ENCODE results near the gene MIPOL1.

Gene MIPOL1

DNA sequence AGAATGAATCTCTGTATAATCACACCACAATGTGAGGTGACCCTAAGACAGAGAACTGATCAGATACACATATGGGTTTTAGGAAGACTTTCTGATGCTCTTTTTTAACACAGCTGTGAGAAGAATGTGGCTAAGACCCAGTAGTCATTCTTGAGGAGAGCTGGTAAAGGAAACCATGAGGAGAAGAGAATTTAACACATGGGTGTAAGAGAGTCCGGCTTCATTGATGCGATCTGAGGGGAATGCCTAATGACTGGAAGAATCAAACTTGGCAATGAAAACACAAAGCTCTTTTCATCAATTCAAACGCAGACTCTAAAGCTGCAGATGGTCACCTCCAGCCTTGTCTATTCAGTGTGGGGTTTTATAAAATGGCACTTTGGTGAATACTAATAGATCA lies 318.0 kb downstream of the MIPOL1 start:
- H3K9me3 ChIP-seq (ENCODE audit: control insufficient read depth, insufficient read depth, low read depth, low read length) = no peaks in the 10 kb centered on the region
- H3K27ac ChIP-seq (ENCODE audit: extremely low read depth, low read depth, low read length) = no peak overlapping the region
- no peaks in the 10 kb centered on the region for H3K36me3 ChIP-seq (ENCODE audit: control insufficient read depth in 2 of 2, insufficient read depth in 1 of 2, low read length in 2 of 2)
- no peak overlapping the region for H3K4me3 ChIP-seq (ENCODE audit: low read depth, low read length)
- CTCF ChIA-PET = no interaction called here
- POLR2A ChIA-PET = no interaction called here
- H3K4me1 ChIP-seq (ENCODE audit: control insufficient read depth, insufficient read depth, low read length) = no peaks in the 10 kb centered on the region
- TF ChIP-seq ZNF747 (tag by site-specific recombination; IDR thresholded peaks at IDR 0.05) (no peak), ZNF169 (tag by site-specific recombination; IDR thresholded peaks at IDR 0.05) (no peak), ZNF473 (tag by site-specific recombination; IDR thresholded peaks at IDR 0.05) (no peak), ZNF394 (tag by site-specific recombination; IDR thresholded peaks at IDR 0.05; ENCODE audit: borderline replicate concordance) (no peak), ZNF211 (tag by site-specific recombination; IDR thresholded peaks at IDR 0.05; ENCODE audit: low read depth) (no peak), ZFHX2 (tag by site-specific recombination; conservative IDR thresholded peaks at IDR 0.05) (no peak), ZNF10 (tag by site-specific recombination; IDR thresholded peaks at IDR 0.05) (no peak), ZNF324 (tag by site-specific recombination; IDR thresholded peaks at IDR 0.05) (no peak), ZNF629 (tag by site-specific recombination; IDR thresholded peaks at IDR 0.05) (no peak), MZF1 (tag by site-specific recombination; IDR thresholded peaks at IDR 0.05; ENCODE audit: borderline replicate concordance) (no peak), ZNF157 (tag by site-specific recombination; IDR thresholded peaks at IDR 0.05) (no peak)
- TF ChIP-seq, protein P1, sequence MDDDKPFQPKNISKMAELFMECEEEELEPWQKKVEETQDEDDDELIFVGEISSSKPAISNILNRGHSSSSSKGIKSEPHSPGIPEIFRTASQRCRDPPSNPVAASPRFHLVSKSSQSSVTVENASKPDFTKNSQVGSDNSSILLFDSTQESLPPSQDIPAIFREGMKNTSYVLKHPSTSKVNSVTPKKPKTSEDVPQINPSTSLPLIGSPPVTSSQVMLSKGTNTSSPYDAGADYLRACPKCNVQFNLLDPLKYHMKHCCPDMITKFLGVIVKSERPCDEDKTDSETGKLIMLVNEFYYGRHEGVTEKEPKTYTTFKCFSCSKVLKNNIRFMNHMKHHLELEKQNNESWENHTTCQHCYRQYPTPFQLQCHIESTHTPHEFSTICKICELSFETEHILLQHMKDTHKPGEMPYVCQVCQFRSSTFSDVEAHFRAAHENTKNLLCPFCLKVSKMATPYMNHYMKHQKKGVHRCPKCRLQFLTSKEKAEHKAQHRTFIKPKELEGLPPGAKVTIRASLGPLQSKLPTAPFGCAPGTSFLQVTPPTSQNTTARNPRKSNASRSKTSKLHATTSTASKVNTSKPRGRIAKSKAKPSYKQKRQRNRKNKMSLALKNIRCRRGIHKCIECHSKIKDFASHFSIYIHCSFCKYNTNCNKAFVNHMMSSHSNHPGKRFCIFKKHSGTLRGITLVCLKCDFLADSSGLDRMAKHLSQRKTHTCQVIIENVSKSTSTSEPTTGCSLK (tag by site-specific recombination; IDR thresholded peaks at IDR 0.05) = no peak

DNA sequence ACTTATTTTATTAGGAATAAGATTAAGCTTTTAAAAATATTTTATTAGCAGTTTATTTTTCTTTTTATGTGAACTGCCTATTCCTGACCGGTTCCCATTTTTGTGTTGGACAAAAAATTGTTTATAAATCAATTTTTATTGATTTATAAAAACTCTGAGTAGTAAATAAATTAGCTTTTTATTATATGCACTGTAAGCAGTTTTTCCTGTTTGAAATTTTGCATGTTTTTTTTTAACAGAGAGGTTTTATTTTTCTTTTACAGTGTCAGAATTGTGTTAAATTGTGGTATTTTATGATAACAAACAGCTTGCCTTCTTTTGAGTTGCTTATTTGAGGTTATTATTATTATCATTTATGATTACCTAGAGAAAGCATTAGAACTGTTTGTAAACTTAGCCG lies 329.3 kb downstream of the MIPOL1 start:
- Histone ChIP-seq H3K4me1 (ENCODE audit: control insufficient read depth, insufficient read depth, low read length) (no peaks in the 10 kb centered on the region), H3K27ac (ENCODE audit: extremely low read depth, low read depth, low read length) (no peak overlapping the region), H3K36me3 (ENCODE audit: control insufficient read depth in 2 of 2, insufficient read depth in 1 of 2, low read length in 2 of 2) (no peaks in the 10 kb centered on the region), H3K9me3 (ENCODE audit: control insufficient read depth, insufficient read depth, low read depth, low read length) (no peaks in the 10 kb centered on the region), H3K4me3 (ENCODE audit: low read depth, low read length) (no peak overlapping the region)
- ChIA-PET CTCF (interaction anchor here (0.6 kb wide), 1 partner anchor 281 kb away, joined by 3 read pairs; no protein-coding TSS in a partner anchor), POLR2A (no interaction called here)
- TF ChIP-seq TCF7L2 (IDR thresholded peaks at IDR 0.05; ENCODE audit: borderline replicate concordance, low read depth, low read length) (no peak), ZNF623 (tag by site-specific recombination; IDR thresholded peaks at IDR 0.05) (no peak), ZNF311 (tag by site-specific recombination; IDR thresholded peaks at IDR 0.05; ENCODE audit: borderline replicate concordance) (no peak), ZNF626 (tag by site-specific recombination; IDR thresholded peaks at IDR 0.05) (no peak), SALL2 (tag by site-specific recombination; IDR thresholded peaks at IDR 0.05; ENCODE audit: borderline replicate concordance) (no peak), REPIN1 (tag by site-specific recombination; IDR thresholded peaks at IDR 0.05; ENCODE audit: low read depth) (no peak), ZNF16 (tag by site-specific recombination; IDR thresholded peaks at IDR 0.05; ENCODE audit: low read depth) (no peak), ZNF10 (tag by site-specific recombination; IDR thresholded peaks at IDR 0.05) (no peak), YY2 (tag by site-specific recombination; IDR thresholded peaks at IDR 0.05) (no peak)
- TF ChIP-seq, protein P2, sequence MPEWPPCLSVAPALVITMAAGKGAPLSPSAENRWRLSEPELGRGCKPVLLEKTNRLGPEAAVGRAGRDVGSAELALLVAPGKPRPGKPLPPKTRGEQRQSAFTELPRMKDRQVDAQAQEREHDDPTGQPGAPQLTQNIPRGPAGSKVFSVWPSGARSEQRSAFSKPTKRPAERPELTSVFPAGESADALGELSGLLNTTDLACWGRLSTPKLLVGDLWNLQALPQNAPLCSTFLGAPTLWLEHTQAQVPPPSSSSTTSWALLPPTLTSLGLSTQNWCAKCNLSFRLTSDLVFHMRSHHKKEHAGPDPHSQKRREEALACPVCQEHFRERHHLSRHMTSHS (tag by site-specific recombination; IDR thresholded peaks at IDR 0.05) = no peak
- TF ChIP-seq, protein P3, sequence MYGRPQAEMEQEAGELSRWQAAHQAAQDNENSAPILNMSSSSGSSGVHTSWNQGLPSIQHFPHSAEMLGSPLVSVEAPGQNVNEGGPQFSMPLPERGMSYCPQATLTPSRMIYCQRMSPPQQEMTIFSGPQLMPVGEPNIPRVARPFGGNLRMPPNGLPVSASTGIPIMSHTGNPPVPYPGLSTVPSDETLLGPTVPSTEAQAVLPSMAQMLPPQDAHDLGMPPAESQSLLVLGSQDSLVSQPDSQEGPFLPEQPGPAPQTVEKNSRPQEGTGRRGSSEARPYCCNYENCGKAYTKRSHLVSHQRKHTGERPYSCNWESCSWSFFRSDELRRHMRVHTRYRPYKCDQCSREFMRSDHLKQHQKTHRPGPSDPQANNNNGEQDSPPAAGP (tag by site-specific recombination; IDR thresholded peaks at IDR 0.05) = no peak
- TF ChIP-seq, protein P4, sequence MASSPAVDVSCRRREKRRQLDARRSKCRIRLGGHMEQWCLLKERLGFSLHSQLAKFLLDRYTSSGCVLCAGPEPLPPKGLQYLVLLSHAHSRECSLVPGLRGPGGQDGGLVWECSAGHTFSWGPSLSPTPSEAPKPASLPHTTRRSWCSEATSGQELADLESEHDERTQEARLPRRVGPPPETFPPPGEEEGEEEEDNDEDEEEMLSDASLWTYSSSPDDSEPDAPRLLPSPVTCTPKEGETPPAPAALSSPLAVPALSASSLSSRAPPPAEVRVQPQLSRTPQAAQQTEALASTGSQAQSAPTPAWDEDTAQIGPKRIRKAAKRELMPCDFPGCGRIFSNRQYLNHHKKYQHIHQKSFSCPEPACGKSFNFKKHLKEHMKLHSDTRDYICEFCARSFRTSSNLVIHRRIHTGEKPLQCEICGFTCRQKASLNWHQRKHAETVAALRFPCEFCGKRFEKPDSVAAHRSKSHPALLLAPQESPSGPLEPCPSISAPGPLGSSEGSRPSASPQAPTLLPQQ (tag by site-specific recombination; IDR thresholded peaks at IDR 0.05) = no peak
- TF ChIP-seq, protein P5, sequence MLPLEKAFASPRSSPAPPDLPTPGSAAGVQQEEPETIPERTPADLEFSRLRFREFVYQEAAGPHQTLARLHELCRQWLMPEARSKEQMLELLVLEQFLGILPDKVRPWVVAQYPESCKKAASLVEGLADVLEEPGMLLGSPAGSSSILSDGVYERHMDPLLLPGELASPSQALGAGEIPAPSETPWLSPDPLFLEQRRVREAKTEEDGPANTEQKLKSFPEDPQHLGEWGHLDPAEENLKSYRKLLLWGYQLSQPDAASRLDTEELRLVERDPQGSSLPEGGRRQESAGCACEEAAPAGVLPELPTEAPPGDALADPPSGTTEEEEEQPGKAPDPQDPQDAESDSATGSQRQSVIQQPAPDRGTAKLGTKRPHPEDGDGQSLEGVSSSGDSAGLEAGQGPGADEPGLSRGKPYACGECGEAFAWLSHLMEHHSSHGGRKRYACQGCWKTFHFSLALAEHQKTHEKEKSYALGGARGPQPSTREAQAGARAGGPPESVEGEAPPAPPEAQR (tag by site-specific recombination; IDR thresholded peaks at IDR 0.05) = no peak
